ENCODE measurements around the gene IRX2. TPM values are rescaled to one million over a fixed set of nuclear protein-coding genes. Genes with fewer than 3 reads are reported as not detected.

IRX2 gene
- total RNA-seq, 1 donor, result 7.2 TPM

DNA sequence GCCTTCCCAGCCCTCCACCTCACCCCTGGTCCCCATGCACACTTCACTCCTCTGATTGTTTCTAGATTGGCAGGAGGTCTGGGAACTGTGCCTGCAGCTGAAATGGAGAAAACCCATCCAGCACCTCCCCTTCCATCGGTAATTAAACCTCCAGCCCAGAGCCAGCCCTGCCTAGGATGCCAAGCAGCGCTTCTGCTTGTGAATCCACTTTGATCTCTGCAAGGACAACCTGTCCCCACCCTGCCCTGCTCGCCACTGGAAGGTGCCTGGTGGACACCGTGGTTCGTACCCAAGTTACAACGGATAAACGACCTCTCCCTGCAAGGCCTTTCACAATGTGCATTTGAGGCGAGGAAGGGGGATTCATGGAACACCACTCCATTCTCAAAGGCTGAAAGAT, 50.6 kb downstream of the IRX2 start:
- no peaks in the 10 kb centered on the region for H3K79me2 ChIP-seq (ENCODE audit: insufficient read depth, low read length)
- H3K4me1 ChIP-seq (ENCODE audit: insufficient read depth, low read length), result no peaks in the 10 kb centered on the region
- H4K20me1 ChIP-seq (ENCODE audit: insufficient read depth, low read length), result no peaks in the 10 kb centered on the region
- H2AFZ ChIP-seq (ENCODE audit: low read length), result no peak overlapping the region
- no peak overlapping the region for H3K4me2 ChIP-seq (ENCODE audit: insufficient read depth, low read length)
- H3K36me3 ChIP-seq (ENCODE audit: insufficient read depth, low read length), result no peaks in the 10 kb centered on the region
- H3K27ac ChIP-seq (ENCODE audit: low read depth, low read length), result no peak overlapping the region
- H3K9me3 ChIP-seq (ENCODE audit: low read depth, low read length), result no peaks in the 10 kb centered on the region
- DNase-seq (ENCODE audit: insufficient read length, low spot score, missing footprints), result no peak
- H3K27me3 ChIP-seq (ENCODE audit: insufficient read depth, low read length), result no peaks in the 10 kb centered on the region
- no peak overlapping the region for H3K4me3 ChIP-seq (ENCODE audit: insufficient read depth, low read length)
- TF ChIP-seq, protein P1, sequence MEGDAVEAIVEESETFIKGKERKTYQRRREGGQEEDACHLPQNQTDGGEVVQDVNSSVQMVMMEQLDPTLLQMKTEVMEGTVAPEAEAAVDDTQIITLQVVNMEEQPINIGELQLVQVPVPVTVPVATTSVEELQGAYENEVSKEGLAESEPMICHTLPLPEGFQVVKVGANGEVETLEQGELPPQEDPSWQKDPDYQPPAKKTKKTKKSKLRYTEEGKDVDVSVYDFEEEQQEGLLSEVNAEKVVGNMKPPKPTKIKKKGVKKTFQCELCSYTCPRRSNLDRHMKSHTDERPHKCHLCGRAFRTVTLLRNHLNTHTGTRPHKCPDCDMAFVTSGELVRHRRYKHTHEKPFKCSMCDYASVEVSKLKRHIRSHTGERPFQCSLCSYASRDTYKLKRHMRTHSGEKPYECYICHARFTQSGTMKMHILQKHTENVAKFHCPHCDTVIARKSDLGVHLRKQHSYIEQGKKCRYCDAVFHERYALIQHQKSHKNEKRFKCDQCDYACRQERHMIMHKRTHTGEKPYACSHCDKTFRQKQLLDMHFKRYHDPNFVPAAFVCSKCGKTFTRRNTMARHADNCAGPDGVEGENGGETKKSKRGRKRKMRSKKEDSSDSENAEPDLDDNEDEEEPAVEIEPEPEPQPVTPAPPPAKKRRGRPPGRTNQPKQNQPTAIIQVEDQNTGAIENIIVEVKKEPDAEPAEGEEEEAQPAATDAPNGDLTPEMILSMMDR (IDR thresholded peaks at IDR 0.05; ENCODE audit: extremely low read depth, low read depth, low read length), result no peak

DNA sequence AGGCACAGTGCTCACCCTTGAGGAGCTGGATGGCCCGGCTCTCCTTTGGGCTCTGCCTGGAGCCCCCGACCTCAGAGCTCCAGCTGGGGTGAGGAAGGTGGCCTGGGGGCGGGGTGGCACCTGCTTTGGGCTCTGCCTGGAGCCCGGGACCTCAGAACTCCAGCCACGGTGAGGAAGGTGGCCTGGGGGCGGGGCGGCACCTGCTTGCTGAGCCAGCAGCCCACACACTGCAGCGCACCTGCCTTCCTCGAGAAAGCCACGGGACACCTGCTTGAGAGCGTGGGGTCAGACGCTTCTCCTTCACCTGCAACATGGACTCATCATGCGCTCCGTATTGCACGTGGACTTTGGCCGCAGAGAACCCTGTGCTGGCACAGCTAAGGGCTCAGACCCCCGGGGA, 51.8 kb downstream of the IRX2 start:
- Histone ChIP-seq H3K27ac (ENCODE audit: low read depth, low read length) (no peak overlapping the region), H3K4me3 (ENCODE audit: insufficient read depth, low read length) (no peak overlapping the region), H3K9me3 (ENCODE audit: low read depth, low read length) (no peaks in the 10 kb centered on the region), H3K4me1 (ENCODE audit: insufficient read depth, low read length) (no peaks in the 10 kb centered on the region), H4K20me1 (ENCODE audit: insufficient read depth, low read length) (no peaks in the 10 kb centered on the region), H3K4me2 (ENCODE audit: insufficient read depth, low read length) (no peak overlapping the region), H2AFZ (ENCODE audit: low read length) (no peak overlapping the region), H3K36me3 (ENCODE audit: insufficient read depth, low read length) (no peaks in the 10 kb centered on the region), H3K79me2 (ENCODE audit: insufficient read depth, low read length) (no peaks in the 10 kb centered on the region), H3K27me3 (ENCODE audit: insufficient read depth, low read length) (no peaks in the 10 kb centered on the region)
- no peak for DNase-seq (ENCODE audit: insufficient read length, low spot score, missing footprints)
- TF ChIP-seq, protein P1 (IDR thresholded peaks at IDR 0.05; ENCODE audit: extremely low read depth, low read depth, low read length), result no peak

DNA sequence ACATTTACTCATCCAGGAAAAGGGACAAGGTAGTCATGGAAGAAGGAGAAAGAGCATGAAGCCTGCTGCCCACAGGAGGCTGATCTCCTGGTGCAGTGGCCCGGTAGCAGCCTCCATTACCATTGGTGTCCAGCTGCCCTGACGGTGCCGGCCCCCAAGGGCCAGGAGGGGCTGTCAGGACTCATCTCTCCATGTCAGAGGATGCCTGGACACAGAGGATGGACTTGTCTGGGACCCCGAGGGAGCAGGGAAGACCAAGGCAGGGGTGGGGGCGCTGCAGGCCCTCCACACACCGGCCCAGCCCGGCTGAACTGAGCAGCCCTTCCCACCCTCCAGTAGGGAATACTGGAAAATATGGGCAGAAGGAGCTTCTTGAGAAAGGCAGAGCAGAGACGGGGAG, 52.2 kb downstream of the IRX2 start:
- Histone ChIP-seq H3K79me2 (ENCODE audit: insufficient read depth, low read length) (no peaks in the 10 kb centered on the region), H4K20me1 (ENCODE audit: insufficient read depth, low read length) (no peaks in the 10 kb centered on the region), H3K4me3 (ENCODE audit: insufficient read depth, low read length) (no peak overlapping the region), H3K4me1 (ENCODE audit: insufficient read depth, low read length) (no peaks in the 10 kb centered on the region), H3K4me2 (ENCODE audit: insufficient read depth, low read length) (no peak overlapping the region), H2AFZ (ENCODE audit: low read length) (no peak overlapping the region), H3K9me3 (ENCODE audit: low read depth, low read length) (no peaks in the 10 kb centered on the region), H3K36me3 (ENCODE audit: insufficient read depth, low read length) (no peaks in the 10 kb centered on the region), H3K27ac (ENCODE audit: low read depth, low read length) (no peak overlapping the region), H3K27me3 (ENCODE audit: insufficient read depth, low read length) (no peaks in the 10 kb centered on the region)
- no peak for DNase-seq (ENCODE audit: insufficient read length, low spot score, missing footprints)
- TF ChIP-seq, protein P1 (IDR thresholded peaks at IDR 0.05; ENCODE audit: extremely low read depth, low read depth, low read length), result no peak

DNA sequence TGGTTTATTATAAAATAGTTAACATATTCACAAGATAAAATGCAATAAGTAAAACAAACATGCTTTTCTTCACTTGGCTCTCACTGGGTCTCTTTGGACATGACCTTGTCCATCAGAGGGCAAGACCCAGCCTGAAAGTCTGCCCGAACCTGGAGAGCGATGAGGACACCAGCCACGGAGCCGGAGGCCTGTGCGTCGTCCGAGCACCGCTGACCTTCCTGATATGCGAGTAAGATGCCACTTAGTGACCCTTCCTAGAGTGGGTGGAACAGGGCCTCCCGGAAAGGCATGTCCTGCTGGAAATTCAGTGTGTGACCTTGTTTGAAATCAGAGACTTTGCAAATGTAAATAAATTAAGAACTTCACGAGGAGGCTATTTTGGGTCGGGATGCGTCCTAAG, 52.9 kb downstream of the IRX2 start:
- TF ChIP-seq, protein P1 (IDR thresholded peaks at IDR 0.05; ENCODE audit: extremely low read depth, low read depth, low read length), result no peak
- Histone ChIP-seq H3K27ac (ENCODE audit: low read depth, low read length) (no peak overlapping the region), H3K36me3 (ENCODE audit: insufficient read depth, low read length) (no peaks in the 10 kb centered on the region), H3K27me3 (ENCODE audit: insufficient read depth, low read length) (no peaks in the 10 kb centered on the region), H3K79me2 (ENCODE audit: insufficient read depth, low read length) (no peaks in the 10 kb centered on the region), H2AFZ (ENCODE audit: low read length) (no peak overlapping the region), H4K20me1 (ENCODE audit: insufficient read depth, low read length) (no peaks in the 10 kb centered on the region), H3K9me3 (ENCODE audit: low read depth, low read length) (no peaks in the 10 kb centered on the region), H3K4me1 (ENCODE audit: insufficient read depth, low read length) (no peaks in the 10 kb centered on the region), H3K4me3 (ENCODE audit: insufficient read depth, low read length) (no peak overlapping the region), H3K4me2 (ENCODE audit: insufficient read depth, low read length) (no peak overlapping the region)
- no peak for DNase-seq (ENCODE audit: insufficient read length, low spot score, missing footprints)

Measured in osteoblast (primary cell).